ENCODE data around the gene PXDN. TPM values are rescaled to one million over a fixed set of nuclear protein-coding genes. Genes with fewer than 3 reads are reported as not detected.
"Not testable (repeated sequence)": the region's sequence is repeated elsewhere in the genome, so short reads cannot be mapped to it uniquely, and the experiment has no call there.

Gene PXDN
- total RNA-seq, 4 donors from 2014 or later: 0.72 to 10.9 (median 5.9) TPM

GRCh38 chr2:1784986-1785617 is 40.8 kb upstream of the PXDN start:
- Histone ChIP-seq H3K36me3 (no peaks in the 10 kb centered on the region), H3K27ac (no peak overlapping the region), H3K4me1 (no peaks in the 10 kb centered on the region), H3K4me3 (no peak overlapping the region), H3K27me3 (peaks cover 0 to 38% (median 0%) of the 10 kb centered on the region in 4 donors), H3K9me3 (no peaks in the 10 kb centered on the region)
- TF ChIP-seq CTCF (IDR thresholded peaks at IDR 0.05): no peak
- no peak for TF ChIP-seq POLR2A (IDR thresholded peaks at IDR 0.05)
- WGBS, 2 donors: 76 to 78% methylated on average over 8 to 19 of the region's 19 CpGs
- no peak for DNase-seq
- intact Hi-C loops (cut with DNase I): no loop called here

- Histone ChIP-seq H3K4me1 (no peaks in the 10 kb centered on the region), H3K27ac (no peak overlapping the region), H3K36me3 (no peaks in the 10 kb centered on the region), H3K9me3 (no peaks in the 10 kb centered on the region), H3K27me3 (peaks cover 0 to 38% (median 0%) of the 10 kb centered on the region in 4 donors), H3K4me3 (no peak overlapping the region)
- intact Hi-C loops (cut with DNase I): no loop called here
- TF ChIP-seq POLR2A (IDR thresholded peaks at IDR 0.05) (no peak), CTCF (IDR thresholded peaks at IDR 0.05) (no peak)
- 58 to 59% methylated on average over 3 to 17 of the region's 21 CpGs for WGBS, 2 donors
- DNase-seq: no peak
Observed at GRCh38 chr2:1784087-1784486, 39.8 kb upstream of the PXDN start.

- H3K27me3 ChIP-seq: peaks cover 0 to 26% (median 0%) of the 10 kb centered on the region in 4 donors
- 78 to 81% methylated on average over 8 to 11 of the region's 11 CpGs for WGBS, 2 donors
- TF ChIP-seq POLR2A (IDR thresholded peaks at IDR 0.05) (no peak), CTCF (IDR thresholded peaks at IDR 0.05) (no peak)
- DNase-seq: no peak
- H3K27ac ChIP-seq: no peak overlapping the region
- H3K36me3 ChIP-seq: no peaks in the 10 kb centered on the region
- intact Hi-C loops (cut with DNase I): no loop called here
- no peaks in the 10 kb centered on the region for H3K9me3 ChIP-seq
- no peaks in the 10 kb centered on the region for H3K4me1 ChIP-seq
- H3K4me3 ChIP-seq: no peak overlapping the region
Observed at GRCh38 chr2:1782514-1782913, 38.2 kb upstream of the PXDN start.

GRCh38 chr2:1781291-1782080 is 37.2 kb upstream of the PXDN start:
- intact Hi-C loops (cut with DNase I): no loop called here
- no peaks in the 10 kb centered on the region for H3K9me3 ChIP-seq
- 69 to 73% methylated on average over 11 to 14 of the region's 16 CpGs for WGBS, 2 donors
- H3K27me3 ChIP-seq: peaks cover 0 to 26% (median 0%) of the 10 kb centered on the region in 4 donors
- H3K27ac ChIP-seq: no peak overlapping the region
- no peak for DNase-seq
- no peak for TF ChIP-seq CTCF (IDR thresholded peaks at IDR 0.05)
- TF ChIP-seq POLR2A (IDR thresholded peaks at IDR 0.05): no peak
- H3K4me3 ChIP-seq: no peak overlapping the region
- H3K36me3 ChIP-seq: no peaks in the 10 kb centered on the region
- no peaks in the 10 kb centered on the region for H3K4me1 ChIP-seq

GRCh38 chr2:1780693-1781092 is 36.4 kb upstream of the PXDN start:
- Histone ChIP-seq H3K4me1 (no peaks in the 10 kb centered on the region), H3K27me3 (peaks cover 0 to 26% (median 0%) of the 10 kb centered on the region in 4 donors), H3K4me3 (no peak overlapping the region), H3K36me3 (no peaks in the 10 kb centered on the region), H3K27ac (no peak overlapping the region), H3K9me3 (no peaks in the 10 kb centered on the region)
- TF ChIP-seq CTCF (IDR thresholded peaks at IDR 0.05): no peak
- TF ChIP-seq POLR2A (IDR thresholded peaks at IDR 0.05): no peak
- intact Hi-C loops (cut with DNase I): no loop called here
- DNase-seq: no peak
- WGBS, 2 donors: 66 to 80% methylated on average over 2 of the region's 2 CpGs

GRCh38 chr2:1780054-1780453 is 35.7 kb upstream of the PXDN start:
- H3K9me3 ChIP-seq; H3K27ac ChIP-seq; H3K4me3 ChIP-seq; H3K36me3 ChIP-seq; DNase-seq; H3K4me1 ChIP-seq; intact Hi-C loops (cut with DNase I): not testable (repeated sequence)
- peaks cover 0 to 26% (median 0%) of the 10 kb centered on the region in 4 donors for H3K27me3 ChIP-seq

Data from esophagus squamous epithelium (tissue), 5 donors.